MG63 (cell line): ENCODE results near the gene CIT. TPM values are rescaled to one million over a fixed set of nuclear protein-coding genes. Genes with fewer than 3 reads are reported as not detected.

Experiments
- DNase-seq: peaks from one replicate; pipeline ENCODE4 v3.0.0-alpha.2; 2020
- H3K27me3 ChIP-seq: fragments of 250-450 bp; sonication (Bioruptor Pico); 2 replicates; pipeline ENCODE4 v1.5.1; 2020; ENCODE audit warnings: mild to moderate bottlenecking, moderate library complexity
- H3K36me3 ChIP-seq: fragments of 250-450 bp; sonication (Bioruptor Pico); 2 replicates; pipeline ENCODE4 v1.5.1; 2020; ENCODE audit warnings: mild to moderate bottlenecking, moderate library complexity
- H3K4me3 ChIP-seq: fragments of 250-450 bp; sonication (Bioruptor Pico); 2 replicates; pipeline ENCODE4 v1.5.1; 2020; ENCODE audit warnings: mild to moderate bottlenecking, moderate library complexity
- H3K9me3 ChIP-seq: fragments of 250-450 bp; sonication (Bioruptor Pico); 2 replicates; pipeline ENCODE4 v1.5.1; 2020; ENCODE audit warnings: mild to moderate bottlenecking, moderate library complexity
- total RNA-seq: library from RNA; depleted of rRNA; stranded (reverse); fragments of >200 nt; shearing (Covaris generic); gene quantifications from 2 replicates; pipeline ENCODE4 v1.2.3, GENCODE V29; 2014; ENCODE audit warnings: low replicate concordance

CIT gene
- total RNA-seq, 1 experiment from 2014 or later = 5.6 TPM

GRCh38 chr12:119827760-119828159 lies 49.4 kb downstream of the CIT start:
- Histone ChIP-seq H3K27me3 (no peaks in the 10 kb centered on the region), H3K36me3 (peaks cover 4% of the 10 kb centered on the region), H3K9me3 (no peaks in the 10 kb centered on the region), H3K4me3 (no peak overlapping the region)
- DNase-seq = no peak

- H3K36me3 ChIP-seq = peaks cover 8% of the 10 kb centered on the region
- H3K4me3 ChIP-seq = no peak overlapping the region
- no peaks in the 10 kb centered on the region for H3K27me3 ChIP-seq
- no peaks in the 10 kb centered on the region for H3K9me3 ChIP-seq
- DNase-seq = no peak
Observed at GRCh38 chr12:119826661-119827445, 50.3 kb downstream of the CIT start.

GRCh38 chr12:119825262-119825661 lies 51.9 kb downstream of the CIT start:
- H3K9me3 ChIP-seq = no peaks in the 10 kb centered on the region
- H3K36me3 ChIP-seq = peaks cover 8% of the 10 kb centered on the region

GRCh38 chr12:119822046-119822445 lies 55.1 kb downstream of the CIT start:
- Histone ChIP-seq H3K9me3 (no peaks in the 10 kb centered on the region), H3K36me3 (peaks cover 19% of the 10 kb centered on the region), H3K4me3 (no peak overlapping the region), H3K27me3 (no peaks in the 10 kb centered on the region)
- no peak for DNase-seq

More at GRCh38 chr12:119825262-119825661, 51.9 kb downstream of the CIT start:
- Histone ChIP-seq H3K4me3 (no peak overlapping the region), H3K27me3 (no peaks in the 10 kb centered on the region)
- DNase-seq = no peak

GRCh38 chr12:119819322-119819721 lies 57.8 kb downstream of the CIT start:
- Histone ChIP-seq H3K4me3 (no peak overlapping the region), H3K27me3 (no peaks in the 10 kb centered on the region), H3K36me3 (peaks cover 16% of the 10 kb centered on the region), H3K9me3 (no peaks in the 10 kb centered on the region)
- DNase-seq = no peak

GRCh38 chr12:119817546-119818343 lies 59.4 kb downstream of the CIT start:
- H3K4me3 ChIP-seq = no peak overlapping the region
- DNase-seq = no peak
- H3K27me3 ChIP-seq = no peaks in the 10 kb centered on the region
- no peaks in the 10 kb centered on the region for H3K9me3 ChIP-seq
- peaks cover 16% of the 10 kb centered on the region for H3K36me3 ChIP-seq

DNA sequence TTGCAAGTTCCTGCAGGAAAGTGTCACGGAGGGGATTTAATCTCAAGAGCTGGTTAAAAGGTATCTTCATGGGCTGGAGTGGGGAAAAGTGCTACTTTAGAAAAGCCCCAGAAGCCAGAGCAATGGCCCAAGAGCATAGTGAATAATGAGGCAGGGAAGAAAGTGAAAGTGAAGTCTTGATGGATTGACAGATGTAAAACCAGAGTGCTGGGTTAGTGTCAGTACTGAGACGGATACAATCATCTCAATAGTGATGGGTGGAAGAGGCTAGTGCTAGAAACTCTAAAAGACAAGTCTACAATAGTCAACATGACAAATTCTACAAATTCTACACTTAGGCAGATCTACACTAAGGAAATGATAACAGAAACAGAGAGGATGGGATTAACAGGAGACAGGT lies 68.1 kb downstream of the CIT start:
- DNase-seq = no peak
- no peak overlapping the region for H3K4me3 ChIP-seq

GRCh38 chr12:119808441-119808840 lies 68.7 kb downstream of the CIT start:
- Histone ChIP-seq H3K36me3 (peaks cover 3% of the 10 kb centered on the region; the same call in 1 of the 2 replicates), H3K4me3 (no peak overlapping the region), H3K9me3 (peaks cover 6% of the 10 kb centered on the region; the same call in 1 of the 2 replicates), H3K27me3 (no peaks in the 10 kb centered on the region)
- DNase-seq = no peak

More for the DNA sequence above, 68.1 kb downstream of the CIT start:
- H3K27me3 ChIP-seq = no peaks in the 10 kb centered on the region
- H3K36me3 ChIP-seq = peaks cover 3% of the 10 kb centered on the region; the same call in 1 of the 2 replicates
- H3K9me3 ChIP-seq = peaks cover 6% of the 10 kb centered on the region; the same call in 1 of the 2 replicates

DNA sequence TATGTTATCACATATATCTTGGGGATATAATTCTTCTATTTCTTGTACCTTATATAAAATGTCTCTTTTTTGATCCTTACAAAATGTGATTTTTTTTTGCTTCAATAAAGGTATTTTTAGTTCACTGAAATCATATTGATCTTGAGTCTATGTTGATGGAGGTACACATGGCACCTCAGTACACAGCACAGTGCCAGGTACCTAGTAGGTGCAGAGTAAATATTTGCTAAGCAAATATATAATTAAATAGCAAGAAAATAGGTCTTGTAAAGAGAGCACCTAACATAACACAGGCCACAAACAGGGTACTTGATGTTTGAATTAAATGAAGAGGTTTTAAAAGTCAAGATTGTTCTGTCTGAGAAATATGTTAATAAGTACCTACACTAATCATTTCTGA lies 69.7 kb downstream of the CIT start:
- H3K9me3 ChIP-seq = peaks cover 6% of the 10 kb centered on the region; the same call in 1 of the 2 replicates
- peaks cover 3% of the 10 kb centered on the region; the same call in 1 of the 2 replicates for H3K36me3 ChIP-seq
- H3K4me3 ChIP-seq = no peak overlapping the region
- DNase-seq = no peak
- H3K27me3 ChIP-seq = no peaks in the 10 kb centered on the region

DNA sequence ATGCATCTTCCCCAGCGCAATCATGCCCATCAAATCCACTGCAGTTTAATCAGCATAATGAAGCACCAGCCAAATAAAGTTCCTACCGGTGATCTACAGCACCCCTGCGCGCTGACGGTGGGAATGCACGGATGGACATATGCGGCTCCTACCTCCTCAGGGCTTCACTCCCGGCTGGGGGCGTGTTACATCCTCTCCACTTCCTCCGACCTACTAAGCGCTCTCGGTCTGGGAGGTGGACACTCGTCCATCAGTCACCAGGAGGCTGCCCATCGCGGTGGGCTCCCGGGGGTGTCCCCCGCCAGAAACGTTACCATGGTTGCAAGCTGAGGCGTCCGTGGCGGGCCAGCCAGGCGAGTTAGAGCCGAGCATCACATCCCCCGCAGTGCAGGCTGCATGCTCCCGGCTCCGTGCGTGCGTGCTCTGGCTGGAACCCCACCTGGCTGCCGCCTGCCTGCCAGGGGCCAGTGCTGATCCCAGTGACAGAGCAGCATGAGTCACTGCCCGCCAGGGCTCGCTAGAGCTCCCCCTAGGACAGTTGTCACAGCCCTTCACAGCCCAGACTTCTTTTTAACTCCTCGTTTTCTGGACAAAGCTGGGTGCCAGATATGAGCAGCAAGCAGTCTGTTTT lies 73.0 kb downstream of the CIT start:
- peaks cover 6% of the 10 kb centered on the region; the same call in 1 of the 2 replicates for H3K9me3 ChIP-seq
- DNase-seq = peak; percentile 86
- H3K27me3 ChIP-seq = no peaks in the 10 kb centered on the region
- H3K36me3 ChIP-seq = peaks cover 7% of the 10 kb centered on the region
- H3K4me3 ChIP-seq = no peak overlapping the region

- Histone ChIP-seq H3K27me3 (no peaks in the 10 kb centered on the region), H3K9me3 (peaks cover 6% of the 10 kb centered on the region; the same call in 1 of the 2 replicates), H3K4me3 (no peak overlapping the region), H3K36me3 (peaks cover 9% of the 10 kb centered on the region)
- no peak for DNase-seq
Observed at GRCh38 chr12:119803381-119803791, 73.7 kb downstream of the CIT start.

DNA sequence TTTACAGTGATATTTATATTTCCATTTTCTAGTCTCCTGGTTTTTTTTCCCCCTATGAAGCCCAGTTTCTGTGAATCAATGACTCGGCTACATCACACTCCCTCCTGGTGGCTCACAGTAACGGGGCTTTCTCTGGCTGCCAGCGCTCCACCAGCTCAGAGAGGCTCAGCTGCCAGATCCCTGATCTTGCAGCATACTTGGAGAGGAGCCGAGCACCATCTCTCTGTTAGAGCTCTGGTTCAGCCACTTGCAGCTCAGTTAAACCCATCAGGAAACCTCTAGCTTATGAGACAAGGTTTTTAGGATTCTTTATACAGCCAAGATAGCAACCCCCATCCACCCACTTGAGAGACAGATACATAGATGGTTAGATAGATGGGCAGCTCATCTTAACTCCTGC lies 74.6 kb downstream of the CIT start:
- Histone ChIP-seq H3K36me3 (peaks cover 8% of the 10 kb centered on the region), H3K4me3 (no peak overlapping the region), H3K9me3 (peaks cover 6% of the 10 kb centered on the region; the same call in 1 of the 2 replicates), H3K27me3 (no peaks in the 10 kb centered on the region)
- peak; percentile 86 for DNase-seq

DNA sequence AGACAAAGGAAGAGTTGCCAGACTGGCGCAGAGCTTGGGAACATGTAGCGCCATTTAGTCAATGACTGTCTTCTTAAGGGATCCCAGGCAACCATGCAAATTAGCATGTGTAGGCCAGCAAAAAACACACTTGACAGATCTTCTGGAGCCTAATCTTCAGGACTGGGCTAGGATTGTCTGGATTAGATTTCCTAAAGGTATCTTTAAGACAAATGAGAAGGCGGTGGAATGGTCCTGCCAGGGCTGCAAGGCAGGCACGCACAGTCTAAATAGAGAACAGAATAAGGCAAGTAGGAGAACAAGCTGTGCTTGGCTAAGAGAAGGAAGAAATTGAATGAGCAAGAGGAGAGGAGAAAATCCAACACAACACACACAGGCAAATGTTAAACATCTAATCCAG lies 80.0 kb downstream of the CIT start:
- Histone ChIP-seq H3K36me3 (peaks cover 8% of the 10 kb centered on the region), H3K27me3 (no peaks in the 10 kb centered on the region), H3K4me3 (no peak overlapping the region), H3K9me3 (no peaks in the 10 kb centered on the region)
- no peak for DNase-seq

- Histone ChIP-seq H3K9me3 (no peaks in the 10 kb centered on the region), H3K27me3 (no peaks in the 10 kb centered on the region), H3K4me3 (no peak overlapping the region), H3K36me3 (peaks cover 6% of the 10 kb centered on the region)
- DNase-seq = no peak
Observed at GRCh38 chr12:119796292-119796691, 80.8 kb downstream of the CIT start.

DNA sequence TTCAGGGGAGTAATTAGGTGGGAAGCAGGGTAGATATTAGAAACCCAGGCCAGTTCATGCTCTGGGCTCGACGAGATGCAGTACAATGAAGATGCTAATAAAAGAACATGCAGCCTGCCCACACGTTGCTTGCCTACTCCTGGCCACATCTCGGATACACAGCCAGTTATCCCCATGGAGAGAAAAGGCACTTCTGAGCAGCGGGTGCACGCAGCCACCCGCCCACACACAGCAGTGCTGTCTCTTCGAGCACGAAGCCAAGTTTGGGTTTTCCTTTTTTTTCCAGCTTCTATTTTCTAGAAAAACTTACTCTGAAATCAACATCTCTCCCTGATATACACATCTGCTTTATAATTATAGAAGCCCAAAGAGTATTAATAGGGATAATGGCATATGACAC lies 85.7 kb downstream of the CIT start:
- no peaks in the 10 kb centered on the region for H3K36me3 ChIP-seq
- no peaks in the 10 kb centered on the region for H3K9me3 ChIP-seq
- no peak for DNase-seq
- H3K27me3 ChIP-seq = no peaks in the 10 kb centered on the region
- no peak overlapping the region for H3K4me3 ChIP-seq

DNA sequence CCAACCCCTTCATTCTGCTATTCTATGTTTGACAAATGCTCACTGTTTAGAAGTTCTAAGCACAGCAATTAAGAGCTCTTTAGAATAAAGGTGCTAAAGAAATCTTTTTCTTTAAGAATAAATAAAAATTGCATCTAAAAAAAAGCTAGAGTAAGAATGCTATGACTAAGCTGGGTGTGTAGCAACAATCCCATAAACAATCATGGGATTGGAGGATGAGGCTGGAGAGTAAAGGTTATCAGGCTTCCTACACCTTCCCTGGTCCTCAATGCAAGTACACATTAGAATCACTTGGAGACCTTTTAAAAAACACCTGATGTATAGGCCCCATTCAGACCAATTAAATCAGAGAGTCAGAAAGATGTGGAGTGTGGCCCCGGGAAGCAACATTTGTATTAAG lies 88.3 kb downstream of the CIT start:
- Histone ChIP-seq H3K27me3 (no peaks in the 10 kb centered on the region), H3K36me3 (peaks cover 5% of the 10 kb centered on the region; the same call in 1 of the 2 replicates), H3K9me3 (no peaks in the 10 kb centered on the region), H3K4me3 (no peak overlapping the region)
- no peak for DNase-seq

- H3K9me3 ChIP-seq = no peaks in the 10 kb centered on the region
- no peak for DNase-seq
- no peak overlapping the region for H3K4me3 ChIP-seq
- H3K27me3 ChIP-seq = no peaks in the 10 kb centered on the region
- peaks cover 13% of the 10 kb centered on the region; the same call in 1 of the 2 replicates for H3K36me3 ChIP-seq
Observed at GRCh38 chr12:119786539-119786938, 90.6 kb downstream of the CIT start.
